Tibial artery (tissue), 4 donors: ENCODE measurements around the gene OBP2A.
A peak's percentile ranks its signal among the peaks of the same experiment; 100 is the strongest.
"Not testable (repeated sequence)": the region's sequence is repeated elsewhere in the genome, so short reads cannot be mapped to it uniquely, and the experiment has no call there.

Source experiments
- DNase-seq, 2 donors: peaks; one replicate each; pipeline ENCODE4 v3.0.0-alpha.2; 2019
- H3K27ac ChIP-seq, 2 donors: fragments of 200-600 bp; sonication (generic) in 1 of 2; 1 replicate in 1 of 2; 2 replicates in 1 of 2; pipeline ENCODE4 v1.5.1; 2018 to 2019; ENCODE audit warnings: mild to moderate bottlenecking in 1 of 2
- H3K27me3 ChIP-seq, 2 donors: fragments of 200-600 bp; sonication (generic) in 1 of 2; one replicate each; pipeline versions ENCODE4 v1.5.1 to v1.6.0; 2016 to 2019
- H3K36me3 ChIP-seq, 3 donors: fragments of 200-600 bp; sonication (generic) in 2 of 3; one replicate each; pipeline ENCODE4 v1.5.1; 2016 to 2019; ENCODE audit warnings: mild to moderate bottlenecking in 2 of 3
- H3K4me1 ChIP-seq, 4 donors: fragments of 200-600 bp; sonication (generic) in 2 of 4; 1 replicate in 3 of 4; 2 replicates in 1 of 4; pipeline ENCODE4 v1.5.1; 2016 to 2019
- H3K4me3 ChIP-seq, 2 donors: fragments of 200-600 bp; sonication (generic) in 1 of 2; 1 replicate in 1 of 2; 2 replicates in 1 of 2; pipeline ENCODE4 v1.5.1; 2018 to 2019; ENCODE audit warnings: mild to moderate bottlenecking in 2 of 2
- H3K9me3 ChIP-seq, 3 donors: fragments of 200-600 bp; sonication (generic) in 1 of 3; one replicate each; pipeline ENCODE4 v1.5.1; 2016 to 2019
- CTCF ChIP-seq, 2 experiments: fragments of 200-600 bp in 1 of 2; fragments of 450-650 bp in 1 of 2; IDR thresholded peaks; one replicate each; pipeline ENCODE4 v1.5.1; 2017 to 2019; ENCODE audit warnings: antibody characterized with exemption in 2 of 2, mild to moderate bottlenecking in 1 of 2, moderate library complexity in 1 of 2
- intact Hi-C: fragments of 100-400 bp; cut with DNase I; formaldehyde crosslinking; loops from one replicate; pipeline ENCODE4 v1.15.0; 2023; ENCODE audit warnings: low total_unique reads

The OBP2A gene

GRCh38 chr9:135533674-135534073 is 12.3 kb upstream of the OBP2A start:
- peak in 1 of 2 donors; percentile 39 for DNase-seq
- Histone ChIP-seq H3K27ac (no peak overlapping the region), H3K36me3 (no peaks in the 10 kb centered on the region), H3K9me3 (peaks cover 0 to 5% (median 3%) of the 10 kb centered on the region in 3 donors), H3K4me1 (no peaks in the 10 kb centered on the region), H3K27me3 (peaks cover 0 to 33% of the 10 kb centered on the region in 2 donors), H3K4me3 (no peak overlapping the region)
- TF ChIP-seq CTCF (IDR thresholded peaks at IDR 0.05), result no peak
- intact Hi-C loops, result no loop called here

GRCh38 chr9:135534192-135534711 is 11.7 kb upstream of the OBP2A start:
- DNase-seq, result peak in 1 of 2 donors; percentile 5
- not testable (repeated sequence) for H3K27ac ChIP-seq
- H3K27me3 ChIP-seq, result peaks cover 0 to 34% of the 10 kb centered on the region in 2 donors

GRCh38 chr9:135534826-135535225 is 11.1 kb upstream of the OBP2A start:
- intact Hi-C loops, H3K9me3 ChIP-seq, H3K4me3 ChIP-seq, H3K4me1 ChIP-seq, H3K36me3 ChIP-seq, H3K27ac ChIP-seq: not testable (repeated sequence)
- H3K27me3 ChIP-seq, result peaks cover 0 to 40% of the 10 kb centered on the region in 2 donors
- DNase-seq, result peak in 1 of 2 donors; percentile 54

More at GRCh38 chr9:135534192-135534711, 11.7 kb upstream of the OBP2A start:
- H3K9me3 ChIP-seq, H3K36me3 ChIP-seq, intact Hi-C loops, H3K4me1 ChIP-seq, H3K4me3 ChIP-seq: not testable (repeated sequence)

GRCh38 chr9:135535631-135536030 is 10.3 kb upstream of the OBP2A start:
- intact Hi-C loops, H3K4me3 ChIP-seq, H3K36me3 ChIP-seq, H3K9me3 ChIP-seq, H3K4me1 ChIP-seq, H3K27ac ChIP-seq: not testable (repeated sequence)
- H3K27me3 ChIP-seq, result peaks cover 0 to 39% of the 10 kb centered on the region in 2 donors
- peak in 1 of 2 donors; percentile 42 for DNase-seq

GRCh38 chr9:135536216-135536615 is 9.7 kb upstream of the OBP2A start:
- H3K4me3 ChIP-seq, result no peak overlapping the region
- no peaks in the 10 kb centered on the region for H3K9me3 ChIP-seq
- intact Hi-C loops, result no loop called here
- H3K36me3 ChIP-seq, result no peaks in the 10 kb centered on the region
- no peak for TF ChIP-seq CTCF (IDR thresholded peaks at IDR 0.05)
- DNase-seq, result peak in 1 of 2 donors; percentile 13
- no peaks in the 10 kb centered on the region for H3K4me1 ChIP-seq
- peaks cover 0 to 34% of the 10 kb centered on the region in 2 donors for H3K27me3 ChIP-seq
- no peak overlapping the region for H3K27ac ChIP-seq

GRCh38 chr9:135543262-135543894 is 2.5 kb upstream of the OBP2A start:
- H3K4me3 ChIP-seq, H3K9me3 ChIP-seq, H3K4me1 ChIP-seq, H3K36me3 ChIP-seq, H3K27ac ChIP-seq, DNase-seq: not testable (repeated sequence)
- H3K27me3 ChIP-seq, result peaks cover 0 to 31% of the 10 kb centered on the region in 2 donors
- intact Hi-C loops, result loop anchor here (5.0 kb wide), 1 partner anchor 491 kb away; no protein-coding TSS in a partner anchor

GRCh38 chr9:135544981-135545635 is 818 bp upstream of the OBP2A start:
- H3K36me3 ChIP-seq, result no peaks in the 10 kb centered on the region
- TF ChIP-seq CTCF (IDR thresholded peaks at IDR 0.05), result no peak

GRCh38 chr9:135546792-135547617 is 1.1 kb downstream of the OBP2A start:
- peaks cover 0 to 33% of the 10 kb centered on the region in 2 donors for H3K27me3 ChIP-seq
- H3K27ac ChIP-seq, H3K4me1 ChIP-seq, H3K9me3 ChIP-seq, H3K36me3 ChIP-seq, H3K4me3 ChIP-seq, intact Hi-C loops: not testable (repeated sequence)
- peak in 1 of 2 donors; percentile 37 for DNase-seq

More at GRCh38 chr9:135544981-135545635, 818 bp upstream of the OBP2A start:
- Histone ChIP-seq H3K4me3 (no peak overlapping the region), H3K27me3 (peaks cover 0 to 32% of the 10 kb centered on the region in 2 donors), H3K27ac (no peak overlapping the region), H3K9me3 (no peaks in the 10 kb centered on the region), H3K4me1 (no peaks in the 10 kb centered on the region)
- peak in 1 of 2 donors; percentile 44 for DNase-seq
- intact Hi-C loops, result loop anchor here (5.0 kb wide), 1 partner anchor 493 kb away; no protein-coding TSS in a partner anchor
